HG03064 (cell line): Measurements from ENCODE around the gene PLXNA4.

Source experiments
- ATAC-seq: cut with Tn5 transposase; IDR thresholded peaks from one replicate; pipeline ENCODE4 v1.9.1; 2021; ENCODE audit warnings: low read depth; ENCODE audit not compliant: unreplicated experiment

PLXNA4 gene

GRCh38 chr7:132083126-132083525 is 493.1 kb downstream of the PLXNA4 start:
- ATAC-seq, result no peak

GRCh38 chr7:132082394-132082793 is 493.9 kb downstream of the PLXNA4 start:
- no peak for ATAC-seq

- ATAC-seq, result no peak
Observed at GRCh38 chr7:132081686-132082085, 494.6 kb downstream of the PLXNA4 start.

GRCh38 chr7:132080967-132081668 is 495.2 kb downstream of the PLXNA4 start:
- ATAC-seq, result no peak

- ATAC-seq, result no peak
Observed at GRCh38 chr7:132080467-132080866, 495.8 kb downstream of the PLXNA4 start.

GRCh38 chr7:132078891-132079735 is 497.2 kb downstream of the PLXNA4 start:
- no peak for ATAC-seq

GRCh38 chr7:132077971-132078685 is 498.1 kb downstream of the PLXNA4 start:
- no peak for ATAC-seq

- ATAC-seq, result no peak
Observed at GRCh38 chr7:132076301-132077035, 499.8 kb downstream of the PLXNA4 start.

- no peak for ATAC-seq
Observed at GRCh38 chr7:132075515-132075914, 500.8 kb downstream of the PLXNA4 start.

GRCh38 chr7:132073920-132074589 is 502.2 kb downstream of the PLXNA4 start:
- ATAC-seq, result no peak
